Pulmonary artery endothelial cell (primary cell): ENCODE data around the gene CGNL1. TPM values are rescaled to one million over a fixed set of nuclear protein-coding genes. Genes with fewer than 3 reads are reported as not detected.

Source experiments
- DNase-seq: peaks from one replicate; pipeline ENCODE4 v3.0.0-alpha.2; 2011; ENCODE audit warnings: low read depth, low spot score
- total RNA-seq: library from RNA; depleted of rRNA; stranded (reverse); fragments of >200 nt; gene quantifications from 2 replicates; pipeline ENCODE4 v1.2.3, GENCODE V29; 2014

The CGNL1 gene
- total RNA-seq, 1 donor from 2014 or later = 43.8 TPM

DNA sequence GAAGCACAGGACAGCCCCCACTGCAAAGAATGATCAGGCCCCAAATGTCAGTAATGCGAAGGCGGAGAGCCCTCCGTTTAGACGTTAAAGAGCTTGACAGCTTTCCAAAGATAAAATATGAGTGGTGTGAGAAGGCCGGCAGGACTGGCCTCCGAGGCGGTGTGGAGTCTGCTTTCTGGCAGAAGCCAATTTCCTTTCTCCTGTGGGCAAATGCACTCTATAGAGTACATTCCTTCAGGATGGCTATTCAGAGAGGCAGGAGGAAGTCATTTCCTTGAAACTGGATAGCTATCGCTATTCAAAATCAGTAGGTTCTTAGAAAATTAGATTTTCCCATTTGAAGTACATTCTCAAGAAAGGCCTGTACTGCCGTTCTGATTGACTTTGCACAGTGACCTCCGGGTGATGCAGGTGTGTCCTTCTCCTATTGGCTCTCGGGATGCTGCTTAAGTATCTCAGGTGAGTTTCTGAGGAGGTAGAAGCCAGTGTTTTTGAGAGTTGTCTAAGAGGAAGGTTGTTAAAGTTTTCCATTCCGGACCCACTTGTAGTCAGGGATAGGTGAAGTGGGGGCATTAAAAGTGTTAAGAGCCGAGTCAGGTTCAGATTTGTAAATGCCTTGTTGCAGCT is 142.6 kb downstream of the CGNL1 start:
- no peak for DNase-seq

DNA sequence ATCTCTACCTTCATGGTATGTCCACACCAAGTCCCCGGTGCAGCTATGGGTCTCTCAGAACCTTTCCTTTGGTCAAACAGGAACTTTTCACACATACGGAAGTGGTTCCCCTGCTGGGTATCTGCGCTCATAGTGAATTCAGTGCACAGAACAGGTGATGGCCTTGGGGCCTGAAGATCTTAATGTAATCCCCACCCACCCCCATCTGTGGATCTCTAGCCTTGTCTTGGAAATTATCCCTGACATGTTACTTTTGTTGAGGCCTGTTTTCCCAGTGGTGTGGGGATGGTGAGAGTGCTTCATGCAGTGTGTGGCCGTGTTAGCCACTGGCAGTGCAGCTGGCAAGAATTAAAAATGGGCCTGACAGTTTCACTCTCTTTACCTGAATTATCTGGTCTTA is 143.5 kb downstream of the CGNL1 start:
- no peak for DNase-seq

DNA sequence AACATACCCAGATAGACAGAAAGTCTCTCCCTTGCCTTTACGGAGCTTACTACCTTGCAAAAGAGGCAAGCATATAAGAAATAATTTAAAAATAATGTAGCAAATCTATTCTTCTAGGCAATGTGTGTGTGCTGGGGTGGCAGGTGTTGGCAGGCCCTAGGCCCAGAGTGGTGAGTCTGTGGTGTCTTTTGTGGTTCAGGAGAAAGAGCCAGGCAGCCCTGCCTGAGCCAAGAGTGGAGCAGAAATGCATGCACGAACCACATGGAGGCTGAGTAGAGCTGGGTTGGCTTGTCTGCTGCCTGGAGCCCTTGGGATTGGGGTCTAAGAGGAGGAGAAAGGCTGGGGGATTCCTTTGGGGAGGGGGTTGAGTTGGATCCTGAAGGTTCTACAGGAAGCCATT is 145.2 kb downstream of the CGNL1 start:
- no peak for DNase-seq

DNA sequence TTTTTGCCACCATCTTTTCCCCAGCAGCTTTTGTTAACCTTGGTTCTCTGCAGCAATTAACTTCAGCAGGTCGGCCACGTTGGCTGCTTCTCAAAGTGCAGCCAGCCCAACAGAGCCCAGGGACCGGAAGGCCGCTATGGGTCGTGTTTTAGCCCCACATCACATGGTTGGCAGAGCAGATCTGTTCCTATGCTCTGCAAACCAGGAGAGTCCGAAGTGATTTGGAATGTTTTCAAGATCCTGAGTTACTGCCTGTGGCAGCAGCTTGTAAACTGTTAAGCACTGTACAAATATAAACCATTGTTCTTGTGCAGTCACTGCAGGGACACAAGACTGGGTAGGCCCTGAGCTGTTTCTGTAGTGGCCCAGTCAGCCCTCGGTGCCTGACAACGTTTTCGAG is 145.8 kb downstream of the CGNL1 start:
- no peak for DNase-seq

DNA sequence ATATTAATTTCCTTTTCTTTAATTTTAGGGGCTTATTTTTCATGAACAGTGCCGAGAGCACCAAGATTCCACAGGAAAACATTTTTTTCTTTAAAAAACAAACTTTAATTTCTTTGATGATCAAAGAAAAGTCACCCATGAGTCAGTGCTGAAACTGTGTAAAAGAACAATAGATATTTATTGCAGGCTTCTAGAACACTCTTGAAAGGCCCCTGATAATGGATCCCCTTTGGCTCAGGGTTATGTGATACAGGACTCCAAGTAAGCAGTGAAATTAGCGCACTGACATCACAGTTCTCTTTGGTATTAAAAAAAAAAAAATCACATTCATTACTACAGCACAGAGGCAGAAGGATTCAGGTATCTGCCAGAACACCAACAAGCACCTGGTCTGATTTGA is 149.3 kb downstream of the CGNL1 start:
- peak; percentile 22 for DNase-seq

DNA sequence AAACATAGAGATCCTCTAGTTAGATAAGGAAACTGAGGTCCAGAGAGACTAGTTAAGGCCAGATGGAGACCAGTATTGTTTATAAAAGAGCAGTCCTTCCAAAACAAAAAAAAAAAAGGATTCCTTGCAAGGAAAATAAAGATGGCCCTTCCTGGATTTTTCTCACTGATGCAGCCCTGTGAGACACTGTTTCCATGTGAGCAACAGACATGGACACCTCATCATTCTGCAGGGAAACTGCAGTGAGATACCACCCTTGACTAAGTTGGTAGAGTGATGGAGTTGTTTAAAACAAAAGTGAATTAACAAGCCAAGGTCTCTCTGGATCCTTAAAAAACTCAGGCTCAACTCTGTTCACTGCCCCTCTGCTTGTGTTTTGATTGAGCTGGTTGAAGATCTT is 149.8 kb downstream of the CGNL1 start:
- no peak for DNase-seq

DNA sequence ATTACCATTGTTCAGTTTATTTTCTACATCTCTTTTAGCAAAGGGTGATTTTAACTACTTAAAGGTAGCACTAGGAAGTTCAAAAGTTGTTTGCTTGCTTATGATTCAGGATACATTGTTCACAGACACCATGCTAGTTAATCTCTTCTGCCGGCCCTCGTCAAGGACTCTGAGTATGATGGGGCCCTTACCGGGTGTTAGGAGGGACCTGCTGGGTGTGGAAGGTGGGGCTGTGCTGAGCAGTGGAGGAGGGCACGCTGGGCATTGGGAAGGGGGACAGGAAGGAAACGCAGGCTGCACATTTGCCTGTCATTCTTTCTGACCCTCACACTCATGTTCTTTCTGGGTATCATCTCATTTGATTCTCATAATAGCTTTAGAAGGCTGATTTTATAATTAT is 150.3 kb downstream of the CGNL1 start:
- DNase-seq = no peak

DNA sequence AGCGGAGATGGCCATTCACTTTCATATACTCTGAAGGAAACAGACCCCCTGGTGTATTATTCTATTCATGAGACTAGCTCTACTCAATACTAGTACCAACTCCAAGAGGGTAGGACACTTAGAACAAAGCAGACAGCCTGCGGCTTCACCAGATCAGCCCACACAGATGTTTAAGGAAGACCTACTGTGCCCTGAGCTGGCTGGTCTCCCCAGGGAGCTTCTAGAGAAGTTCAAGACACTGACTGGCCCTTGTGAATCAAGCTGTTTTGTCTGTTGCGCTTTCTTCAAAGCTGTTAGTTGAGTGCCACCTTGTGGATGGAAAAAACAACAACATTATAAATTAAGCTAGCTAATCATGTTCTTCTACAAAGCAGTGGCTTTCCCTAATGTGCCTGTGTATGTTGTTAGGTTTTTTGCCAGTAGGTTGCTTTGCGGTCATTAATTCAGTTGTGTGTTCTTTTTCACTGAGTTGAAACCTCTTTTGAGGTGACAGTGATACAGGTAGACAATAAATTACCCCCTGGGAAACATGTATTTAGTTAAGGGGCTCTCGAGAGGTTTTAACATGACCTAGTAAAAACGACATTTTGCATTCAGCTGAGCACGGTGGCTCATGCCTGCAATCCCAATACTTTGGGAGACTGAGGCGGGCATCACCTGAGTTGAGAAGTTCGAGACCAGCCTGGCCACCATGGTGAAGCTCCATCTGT is 151.2 kb downstream of the CGNL1 start:
- DNase-seq = peak; percentile 73

DNA sequence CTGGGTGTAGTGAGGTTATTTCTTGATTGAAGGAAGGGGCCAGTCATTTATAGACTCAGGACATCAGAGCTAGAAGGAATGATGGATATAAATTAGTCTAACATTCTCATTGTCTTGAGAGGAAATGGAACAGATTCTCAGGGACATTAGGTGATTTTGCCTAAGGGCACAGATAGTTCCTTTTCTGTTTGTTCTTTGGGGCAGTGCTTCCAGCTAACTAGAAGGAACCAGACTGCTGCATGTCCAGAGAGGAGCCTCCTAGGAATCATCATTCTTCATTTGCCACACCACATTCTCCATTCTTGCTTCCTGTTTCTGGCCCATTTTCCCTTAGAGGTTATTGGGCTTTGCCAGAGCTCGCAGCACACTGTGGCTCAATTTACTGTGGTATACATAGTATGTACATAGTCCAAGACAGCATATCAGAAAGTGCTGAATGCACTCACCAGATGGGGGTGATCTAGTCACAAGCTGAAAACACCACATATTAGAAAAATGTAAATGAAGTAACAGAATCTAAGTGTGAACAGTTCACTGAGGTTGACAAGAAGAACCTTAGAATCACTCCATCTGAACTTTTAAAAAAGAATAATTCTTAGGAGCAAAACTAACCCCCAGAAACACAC is 152.7 kb downstream of the CGNL1 start:
- no peak for DNase-seq

DNA sequence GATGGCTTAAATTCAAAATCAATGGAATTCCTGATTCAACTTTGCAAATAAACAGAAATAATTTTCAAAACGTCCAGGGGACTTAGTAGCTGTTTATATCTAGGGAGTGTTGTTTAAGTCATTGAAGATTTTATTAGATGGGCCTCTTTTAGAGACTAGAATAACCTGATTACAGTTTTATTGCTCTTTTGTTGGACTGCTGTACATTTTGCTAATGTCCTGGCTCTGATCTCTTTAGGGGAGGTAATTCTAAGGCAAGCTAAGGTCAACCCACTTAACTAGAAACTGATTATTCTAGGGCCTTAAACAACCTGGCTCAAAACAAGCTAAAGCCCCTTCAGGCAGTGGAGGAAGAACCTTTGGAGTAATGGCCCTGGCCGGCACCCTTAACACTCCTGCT is 153.4 kb downstream of the CGNL1 start:
- no peak for DNase-seq

DNA sequence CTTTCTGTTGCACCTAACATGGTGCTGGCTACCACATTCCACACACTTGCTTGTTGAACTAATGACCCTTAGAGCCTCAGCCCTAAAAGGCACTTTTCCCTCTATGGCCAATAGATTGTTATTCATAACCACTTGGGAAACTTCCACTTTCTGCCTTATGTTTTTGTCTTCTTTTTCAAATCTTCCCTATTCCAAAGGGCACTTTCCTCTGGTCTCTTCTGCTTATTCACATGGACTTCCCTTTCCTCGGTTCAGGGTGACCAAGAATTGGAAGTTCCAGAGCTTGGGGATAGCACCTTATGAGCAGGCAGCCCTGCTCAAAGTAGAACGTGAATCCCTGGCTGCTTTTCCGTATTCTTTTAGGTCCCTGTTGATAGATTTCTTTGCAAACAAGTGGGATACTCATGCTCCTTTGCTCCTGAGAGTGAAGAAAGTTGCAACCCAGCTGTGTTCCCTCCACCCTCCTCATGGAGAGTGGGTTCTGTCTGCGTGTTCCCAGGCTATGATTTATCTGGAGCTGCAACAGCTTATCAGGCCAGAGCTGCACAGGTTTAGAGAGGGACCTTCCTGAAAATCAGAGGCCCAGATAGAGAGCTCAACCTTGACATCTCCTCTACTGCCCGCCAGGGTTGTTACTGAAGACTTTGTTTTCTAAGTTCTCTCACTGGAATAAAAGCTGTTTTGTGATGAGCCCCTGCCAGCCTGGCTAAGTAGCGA is 156.6 kb downstream of the CGNL1 start:
- DNase-seq = no peak

DNA sequence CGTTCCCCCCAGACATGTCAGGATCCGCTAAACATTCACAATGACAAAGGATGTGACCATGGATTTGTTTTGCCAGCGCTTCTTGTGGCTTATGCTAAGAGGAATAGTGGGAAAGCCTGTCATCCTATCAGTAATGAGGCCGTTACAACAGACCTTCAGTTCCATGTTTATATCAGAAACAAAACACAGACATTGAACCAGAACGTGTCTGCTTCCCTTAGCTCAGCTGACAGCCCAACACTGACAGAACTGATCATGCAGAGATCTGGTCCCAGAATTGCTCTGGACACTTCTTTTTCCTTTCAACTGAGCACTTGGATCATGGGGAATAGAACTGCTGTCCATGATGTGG is 157.1 kb downstream of the CGNL1 start:
- no peak for DNase-seq

DNA sequence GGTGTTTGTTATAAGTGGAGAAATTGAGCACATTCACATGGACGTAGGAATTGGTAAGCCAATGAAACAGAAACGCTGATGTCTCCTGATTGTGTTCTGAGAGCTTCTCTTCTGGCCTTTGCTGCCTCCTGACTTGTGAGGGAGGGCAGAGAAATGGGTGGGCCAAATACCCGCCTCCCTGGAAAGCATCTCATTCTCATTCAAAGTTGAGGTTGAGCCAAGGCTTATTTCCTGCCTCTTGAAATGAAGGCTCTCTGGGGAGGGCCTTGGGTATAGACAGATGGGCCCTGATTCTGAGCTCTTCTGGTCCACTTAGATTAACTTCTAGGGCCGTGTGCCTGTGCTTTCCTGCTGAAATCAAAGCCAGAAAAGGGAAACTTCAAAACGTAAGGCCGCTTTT is 158.0 kb downstream of the CGNL1 start:
- no peak for DNase-seq

DNA sequence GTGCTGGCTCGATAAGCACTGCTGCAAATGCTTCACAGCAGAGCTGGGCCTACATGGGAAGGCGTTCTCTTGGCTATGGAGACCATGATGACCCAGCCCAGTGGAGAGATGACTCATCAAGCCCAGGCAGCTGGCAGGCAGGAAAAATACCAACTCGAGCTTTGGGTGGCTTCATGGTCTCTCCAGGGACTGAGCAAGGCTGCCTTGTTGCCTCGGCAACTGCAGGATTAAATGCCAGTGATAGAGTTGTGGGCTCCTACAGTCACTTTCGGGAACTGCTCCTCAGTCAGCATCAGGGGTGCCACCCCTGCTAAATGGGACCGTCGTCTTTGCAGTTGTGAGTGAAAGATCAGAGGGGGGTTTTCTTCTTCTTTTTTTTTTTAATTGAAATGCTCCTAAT is 160.8 kb downstream of the CGNL1 start:
- no peak for DNase-seq

DNA sequence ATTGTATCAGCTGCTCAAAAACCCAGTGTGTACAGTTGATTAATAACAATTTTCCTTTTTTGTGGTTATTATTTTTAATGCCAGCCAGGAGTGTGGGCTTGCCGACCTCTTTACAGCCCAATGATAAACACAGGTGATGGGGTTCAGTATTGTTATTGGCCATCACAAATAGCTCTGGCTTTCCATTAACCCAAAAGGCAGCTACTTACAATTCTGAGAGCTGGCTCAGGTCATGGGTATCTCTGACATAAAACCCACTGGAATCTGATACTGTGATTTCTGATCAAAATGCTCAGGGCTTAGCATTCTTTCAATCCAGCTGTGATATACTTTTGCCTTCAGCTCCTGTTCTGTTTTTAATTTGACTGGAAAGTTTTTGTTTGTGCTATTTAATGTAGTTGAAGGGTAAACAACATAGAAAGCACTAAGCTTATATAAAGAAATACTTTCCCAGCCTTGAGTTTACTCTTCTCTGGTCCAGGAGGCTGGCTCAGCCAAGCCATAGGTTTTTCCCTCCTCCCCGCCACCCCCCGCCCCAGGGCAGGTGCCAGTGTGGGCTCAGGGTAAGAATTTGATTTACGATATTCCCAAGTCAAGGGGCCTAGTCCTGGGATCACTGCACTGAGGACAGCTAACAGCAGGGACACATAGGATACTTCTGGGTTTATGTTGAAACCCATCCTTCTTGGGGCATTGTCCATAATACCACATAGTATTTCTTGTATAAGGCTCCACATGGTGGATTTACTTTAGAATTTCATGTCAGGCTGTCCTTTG is 161.4 kb downstream of the CGNL1 start:
- no peak for DNase-seq

DNA sequence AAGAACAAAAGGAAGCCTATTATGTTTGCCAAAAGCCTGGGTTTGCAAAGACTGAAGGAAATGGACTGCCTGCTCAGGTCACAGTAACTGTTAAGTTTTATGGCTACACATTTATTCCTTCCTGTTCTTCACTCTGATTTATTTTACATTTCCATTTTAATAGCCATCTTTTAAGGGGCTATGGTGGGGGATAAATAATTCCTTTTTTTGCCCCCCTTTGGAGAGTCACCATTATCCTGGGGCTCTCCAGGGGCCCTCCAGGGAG is 161.9 kb downstream of the CGNL1 start:
- no peak for DNase-seq

DNA sequence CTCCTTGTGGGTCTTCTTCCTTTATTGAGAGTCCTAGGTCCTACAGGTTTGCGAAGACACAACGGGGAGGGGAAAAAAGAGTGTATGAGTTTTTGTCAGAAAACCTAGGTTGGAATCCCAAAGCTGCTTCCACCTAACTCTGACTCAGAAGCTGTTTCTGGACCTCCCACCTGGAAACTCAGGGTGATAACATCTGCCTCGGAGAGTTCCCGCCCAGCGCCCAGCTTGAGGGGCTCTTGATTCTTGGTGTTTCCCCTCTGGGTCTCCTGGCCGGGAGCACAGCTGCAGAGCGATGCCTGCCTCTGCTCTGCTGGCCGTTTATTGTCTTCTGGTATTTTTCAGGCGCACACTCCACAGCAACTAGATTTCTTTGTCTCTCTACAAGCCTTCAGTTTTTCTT is 162.5 kb downstream of the CGNL1 start:
- no peak for DNase-seq

DNA sequence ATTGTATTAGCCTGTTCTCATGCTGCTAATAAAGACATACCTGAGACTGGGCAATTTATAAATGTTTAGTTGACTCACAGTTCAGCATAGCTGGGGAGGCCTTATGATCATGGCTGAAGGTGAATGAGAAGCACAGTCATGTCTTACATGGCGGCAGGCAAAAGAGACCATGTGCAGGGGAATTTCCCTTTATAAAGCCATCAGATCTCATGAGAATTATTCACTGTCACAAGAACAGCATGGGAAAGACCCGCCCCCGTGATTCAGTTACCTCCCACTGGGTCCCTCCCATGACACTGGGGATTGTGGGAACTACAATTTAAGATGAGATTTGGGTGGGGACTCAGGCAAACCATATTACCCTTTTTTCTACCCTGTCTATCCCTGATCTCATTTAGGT is 163.9 kb downstream of the CGNL1 start:
- no peak for DNase-seq

DNA sequence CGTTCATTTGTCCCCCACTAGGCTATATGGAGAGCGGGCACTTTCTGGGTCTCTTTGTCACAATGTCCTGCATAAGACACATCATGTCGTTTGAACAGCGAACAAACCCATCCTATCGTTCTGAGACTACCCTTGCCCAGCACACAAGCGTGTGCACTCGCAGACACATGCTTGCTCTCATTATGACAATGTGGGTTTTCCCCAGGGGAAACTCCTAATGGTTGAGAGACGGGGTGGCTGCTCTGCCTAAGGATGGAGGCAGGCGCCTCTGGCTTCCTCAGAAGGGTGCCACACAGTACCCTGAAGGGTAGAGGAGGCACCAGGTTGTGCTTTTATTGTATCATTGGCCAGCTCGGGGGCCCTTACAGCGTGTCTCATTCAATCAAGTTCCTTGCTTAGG is 164.4 kb downstream of the CGNL1 start:
- no peak for DNase-seq

DNA sequence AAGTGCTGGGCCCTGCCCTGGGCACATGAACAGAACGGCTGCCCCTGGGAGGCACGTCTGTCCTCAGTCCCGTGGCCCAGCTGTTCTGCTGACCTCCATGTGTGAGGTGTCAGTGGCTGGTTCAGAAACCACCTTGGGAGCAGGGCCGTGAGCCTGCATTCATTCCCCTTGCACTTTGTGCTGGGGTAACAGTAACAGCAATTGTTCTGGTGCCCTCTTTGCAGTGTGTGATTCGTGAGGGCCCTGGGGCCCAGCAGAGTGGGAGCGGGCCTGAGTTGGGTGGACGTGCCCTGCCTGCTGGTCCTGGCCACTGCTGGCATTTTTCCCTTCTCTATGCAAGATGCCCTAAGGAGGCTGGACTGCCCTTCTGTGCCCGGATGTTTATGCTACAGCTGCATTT is 165.0 kb downstream of the CGNL1 start:
- DNase-seq = no peak

DNA sequence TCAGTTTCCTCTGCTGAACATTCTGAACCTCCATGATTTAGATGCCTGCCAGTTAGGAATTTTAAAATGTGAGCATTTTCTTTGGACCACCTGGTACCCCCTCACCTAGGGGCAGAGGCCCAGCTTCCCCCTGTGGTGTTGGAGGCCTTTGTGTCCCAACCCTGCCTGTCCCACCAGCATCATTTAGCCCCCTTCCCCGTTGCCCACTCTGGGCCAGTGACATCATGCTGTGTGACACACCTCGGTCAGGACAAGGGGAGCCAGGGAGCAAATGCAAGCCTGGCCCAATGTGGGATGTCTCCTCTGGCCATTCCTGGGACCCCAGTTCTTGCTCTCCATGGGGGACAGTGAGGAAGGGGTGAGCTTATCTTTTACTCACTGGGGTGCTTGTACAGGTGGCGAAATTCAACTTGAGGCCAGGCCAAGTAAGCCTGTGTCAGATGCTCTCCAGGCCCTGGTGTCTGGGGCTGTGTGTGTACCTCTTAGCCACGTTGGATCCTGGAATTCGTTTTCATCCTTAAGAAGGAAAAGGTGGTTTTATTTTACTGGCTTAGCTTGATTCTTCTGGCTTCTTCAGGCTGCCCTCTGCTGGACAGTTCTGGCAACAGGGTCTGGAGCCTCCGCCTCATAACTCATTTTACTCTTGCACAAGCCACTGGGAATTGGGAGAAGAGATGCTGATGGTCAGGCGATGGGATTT is 165.7 kb downstream of the CGNL1 start:
- DNase-seq = no peak

DNA sequence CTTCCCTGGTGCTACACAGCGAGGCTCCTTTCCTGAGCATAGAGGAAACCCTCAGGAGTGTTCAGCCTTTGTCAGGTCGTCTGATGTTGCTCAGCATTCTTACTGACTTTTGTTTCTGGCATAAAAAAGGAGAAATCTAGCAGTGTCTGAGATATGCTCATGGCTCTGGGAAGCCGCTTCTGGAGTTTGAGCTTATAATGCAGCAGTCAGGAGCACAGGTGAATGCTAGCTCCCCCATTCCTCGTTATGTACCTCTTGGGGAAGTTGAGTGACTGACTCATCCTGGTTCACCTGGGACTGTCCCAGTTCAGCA is 166.2 kb downstream of the CGNL1 start:
- no peak for DNase-seq
